Activated B cell treated with CpG ODN at 0.5 μM for 24 hours (primary cell): ENCODE measurements around the gene PDE10A. TPM values are rescaled to one million over a fixed set of nuclear protein-coding genes. Genes with fewer than 3 reads are reported as not detected.
"Not testable (repeated sequence)": the region's sequence is repeated elsewhere in the genome, so short reads cannot be mapped to it uniquely, and the experiment has no call there.

ENCODE experiments used
- ATAC-seq: fragments of 200-7000 bp; cut with Tn5 transposase; one replicate; pipeline ENCODE4 v1.10.0; 2021; ENCODE audit warnings: low read depth, mild to moderate bottlenecking, moderate library complexity
- CTCF ChIA-PET: fragments of 350-600 bp; sonication (Branson Sonifier 250); formaldehyde crosslinking; loops from one replicate; lab custom pipeline; 2021; ENCODE audit warnings: antibody characterized with exemption; lab: Charles Lee
- POLR2A ChIA-PET: fragments of 350-600 bp; sonication (Branson Sonifier 250); formaldehyde crosslinking; loops from one replicate; lab custom pipeline; 2021; ENCODE audit warnings: antibody characterized with exemption; lab: Charles Lee
- DNase-seq: peaks from one replicate; pipeline ENCODE4 v3.0.0; 2022
- H3K27ac Mint-ChIP-seq: one replicate; pipeline ENCODE4 v1.8.0; 2020; ENCODE audit warnings: mixed read lengths
- H3K27me3 Mint-ChIP-seq: one replicate; pipeline ENCODE4 v1.8.0; 2021; ENCODE audit warnings: mixed read lengths
- H3K36me3 Mint-ChIP-seq: one replicate; pipeline ENCODE4 v1.8.0; 2021; ENCODE audit warnings: low read depth, mixed read lengths
- H3K4me1 Mint-ChIP-seq: one replicate; pipeline ENCODE4 v1.8.0; 2021; ENCODE audit warnings: mixed read lengths
- H3K4me3 Mint-ChIP-seq: one replicate; pipeline ENCODE4 v1.8.0; 2020; ENCODE audit warnings: mild to moderate bottlenecking, mixed read lengths
- H3K9me3 Mint-ChIP-seq: one replicate; pipeline ENCODE4 v1.8.0; 2020; ENCODE audit warnings: mixed read lengths
- intact Hi-C: fragments of 100-400 bp; cut with micrococcal nuclease; formaldehyde crosslinking; loops from one replicate; pipeline ENCODE4 v1.15.1; 2024
- total RNA-seq: library from RNA; stranded (reverse); gene quantifications from 2 replicates; pipeline ENCODE4 v1.2.3, GENCODE V29; 2022
- TF ChIP-seq, protein P1 (sequence below): fragments of 200-600 bp; IDR thresholded peaks from one replicate; pipeline ENCODE4 v1.8.0; 2022; ENCODE audit warnings: antibody characterized with exemption, mild to moderate bottlenecking

PDE10A gene
- total RNA-seq, 1 donor from 2014 or later, result not detected

GRCh38 chr6:165478581-165478980 is 184.5 kb downstream of the PDE10A start:
- H3K36me3 Mint-ChIP-seq, result no peaks in the 10 kb centered on the region
- H3K9me3 Mint-ChIP-seq, result no peaks in the 10 kb centered on the region
- no peaks in the 10 kb centered on the region for H3K4me1 Mint-ChIP-seq
- no peak overlapping the region for H3K27ac Mint-ChIP-seq
- intact Hi-C loops, result no loop called here
- POLR2A ChIA-PET, result no interaction called here
- CTCF ChIA-PET, result no interaction called here
- TF ChIP-seq, protein P1, sequence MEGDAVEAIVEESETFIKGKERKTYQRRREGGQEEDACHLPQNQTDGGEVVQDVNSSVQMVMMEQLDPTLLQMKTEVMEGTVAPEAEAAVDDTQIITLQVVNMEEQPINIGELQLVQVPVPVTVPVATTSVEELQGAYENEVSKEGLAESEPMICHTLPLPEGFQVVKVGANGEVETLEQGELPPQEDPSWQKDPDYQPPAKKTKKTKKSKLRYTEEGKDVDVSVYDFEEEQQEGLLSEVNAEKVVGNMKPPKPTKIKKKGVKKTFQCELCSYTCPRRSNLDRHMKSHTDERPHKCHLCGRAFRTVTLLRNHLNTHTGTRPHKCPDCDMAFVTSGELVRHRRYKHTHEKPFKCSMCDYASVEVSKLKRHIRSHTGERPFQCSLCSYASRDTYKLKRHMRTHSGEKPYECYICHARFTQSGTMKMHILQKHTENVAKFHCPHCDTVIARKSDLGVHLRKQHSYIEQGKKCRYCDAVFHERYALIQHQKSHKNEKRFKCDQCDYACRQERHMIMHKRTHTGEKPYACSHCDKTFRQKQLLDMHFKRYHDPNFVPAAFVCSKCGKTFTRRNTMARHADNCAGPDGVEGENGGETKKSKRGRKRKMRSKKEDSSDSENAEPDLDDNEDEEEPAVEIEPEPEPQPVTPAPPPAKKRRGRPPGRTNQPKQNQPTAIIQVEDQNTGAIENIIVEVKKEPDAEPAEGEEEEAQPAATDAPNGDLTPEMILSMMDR, result no peak
- H3K4me3 Mint-ChIP-seq, result no peak overlapping the region
- DNase-seq (no peak), ATAC-seq (no peak)
- H3K27me3 Mint-ChIP-seq, result no peaks in the 10 kb centered on the region

DNA sequence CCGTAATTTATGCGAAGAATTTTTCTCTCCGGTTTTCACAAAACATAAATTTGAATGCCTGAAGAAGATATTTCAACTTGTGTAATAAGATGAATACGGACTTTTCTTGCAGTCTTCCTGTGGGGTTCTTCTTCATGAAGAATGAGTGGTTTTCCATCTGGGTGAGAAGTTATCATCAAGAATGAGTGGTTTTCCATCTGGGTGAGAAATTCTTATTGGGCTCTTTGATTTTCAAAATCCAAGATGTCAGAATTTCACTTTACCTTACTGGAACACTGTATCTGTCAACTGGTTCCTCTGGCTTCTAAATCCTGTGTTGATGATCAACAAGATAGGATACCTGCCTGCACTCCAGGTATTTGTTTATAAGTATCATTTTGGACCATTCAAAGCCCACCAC is 193.6 kb downstream of the PDE10A start:
- TF ChIP-seq, protein P1, result no peak
- H3K36me3 Mint-ChIP-seq, result no peaks in the 10 kb centered on the region
- ATAC-seq, result no peak
- POLR2A ChIA-PET, result no interaction called here
- H3K9me3 Mint-ChIP-seq, result peaks cover 2% of the 10 kb centered on the region
- H3K4me1 Mint-ChIP-seq, result no peaks in the 10 kb centered on the region
- H3K4me3 Mint-ChIP-seq, result no peak overlapping the region
- CTCF ChIA-PET, result no interaction called here
- intact Hi-C loops, result no loop called here
- H3K27me3 Mint-ChIP-seq, result no peaks in the 10 kb centered on the region
- no peak overlapping the region for H3K27ac Mint-ChIP-seq
- no peak for DNase-seq

DNA sequence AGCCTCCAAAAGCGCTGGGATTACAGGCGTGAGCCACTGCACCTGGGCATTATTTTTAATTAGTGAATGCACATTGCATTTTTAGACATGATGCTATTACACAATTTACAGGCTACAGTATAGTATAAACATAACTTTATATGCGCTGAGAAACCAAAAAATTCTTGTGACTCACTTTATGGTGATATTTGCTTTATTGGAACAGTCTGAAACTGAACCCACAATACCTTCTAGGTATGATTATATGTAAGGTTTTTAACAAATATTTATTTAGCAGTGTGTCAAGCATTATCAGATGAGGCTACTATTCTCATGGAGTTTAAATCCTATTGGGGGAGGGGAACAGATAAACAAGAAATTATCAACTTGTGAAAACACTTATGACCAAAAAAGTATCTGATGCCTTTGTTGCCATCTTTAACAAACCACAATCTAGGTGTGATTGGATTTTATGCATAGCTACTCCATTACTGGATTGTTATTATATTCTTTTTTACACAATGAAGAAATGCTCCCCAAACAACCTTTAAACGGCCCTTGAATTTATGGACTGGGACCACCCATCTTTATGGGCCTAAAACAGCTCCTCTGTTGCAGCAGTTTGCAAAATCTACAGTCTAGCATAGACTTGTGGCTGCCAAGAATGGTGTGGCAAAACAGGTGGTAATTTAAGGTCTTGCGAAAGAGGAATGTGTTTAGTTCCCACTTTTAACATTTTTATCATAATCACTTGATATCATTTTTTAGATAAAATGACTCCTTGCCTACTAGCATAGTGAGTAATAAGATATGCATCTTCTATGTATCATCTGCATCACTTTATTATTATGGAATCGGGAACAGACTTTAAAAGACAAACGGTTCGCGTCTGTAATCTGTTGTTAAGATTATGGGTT is 194.5 kb downstream of the PDE10A start:
- peaks cover 7% of the 10 kb centered on the region for H3K9me3 Mint-ChIP-seq
- TF ChIP-seq, protein P1, result no peak
- H3K27me3 Mint-ChIP-seq, result no peaks in the 10 kb centered on the region
- ATAC-seq, result no peak
- DNase-seq, result no peak
- CTCF ChIA-PET, result no interaction called here
- H3K4me3 Mint-ChIP-seq, result no peak overlapping the region
- POLR2A ChIA-PET, result no interaction called here
- H3K4me1 Mint-ChIP-seq, result no peaks in the 10 kb centered on the region
- intact Hi-C loops, result no loop called here
- no peak overlapping the region for H3K27ac Mint-ChIP-seq
- no peaks in the 10 kb centered on the region for H3K36me3 Mint-ChIP-seq

DNA sequence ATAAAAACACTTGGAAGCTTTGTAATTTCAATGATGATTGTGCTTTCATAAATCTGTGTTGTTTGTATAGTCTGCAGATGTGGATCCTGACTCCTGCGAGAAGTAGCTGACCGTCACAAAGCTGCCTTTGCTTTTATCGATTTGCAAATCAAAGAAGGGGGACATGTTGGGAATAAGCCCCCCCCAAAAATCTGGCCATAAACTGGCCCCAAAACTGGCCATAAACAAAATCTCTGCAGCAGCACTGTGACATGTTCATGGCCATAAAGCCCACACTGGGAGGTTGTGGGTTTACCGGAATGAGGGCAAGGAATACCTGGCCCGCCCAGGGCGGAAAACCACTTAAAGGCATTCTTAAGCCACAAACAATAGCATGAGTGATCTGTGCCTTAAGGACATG is 199.5 kb downstream of the PDE10A start:
- H3K27me3 Mint-ChIP-seq, ATAC-seq, H3K4me1 Mint-ChIP-seq, H3K36me3 Mint-ChIP-seq, H3K27ac Mint-ChIP-seq, POLR2A ChIA-PET, intact Hi-C loops, H3K4me3 Mint-ChIP-seq, CTCF ChIA-PET, DNase-seq: not testable (repeated sequence)
- peaks cover 21% of the 10 kb centered on the region for H3K9me3 Mint-ChIP-seq

DNA sequence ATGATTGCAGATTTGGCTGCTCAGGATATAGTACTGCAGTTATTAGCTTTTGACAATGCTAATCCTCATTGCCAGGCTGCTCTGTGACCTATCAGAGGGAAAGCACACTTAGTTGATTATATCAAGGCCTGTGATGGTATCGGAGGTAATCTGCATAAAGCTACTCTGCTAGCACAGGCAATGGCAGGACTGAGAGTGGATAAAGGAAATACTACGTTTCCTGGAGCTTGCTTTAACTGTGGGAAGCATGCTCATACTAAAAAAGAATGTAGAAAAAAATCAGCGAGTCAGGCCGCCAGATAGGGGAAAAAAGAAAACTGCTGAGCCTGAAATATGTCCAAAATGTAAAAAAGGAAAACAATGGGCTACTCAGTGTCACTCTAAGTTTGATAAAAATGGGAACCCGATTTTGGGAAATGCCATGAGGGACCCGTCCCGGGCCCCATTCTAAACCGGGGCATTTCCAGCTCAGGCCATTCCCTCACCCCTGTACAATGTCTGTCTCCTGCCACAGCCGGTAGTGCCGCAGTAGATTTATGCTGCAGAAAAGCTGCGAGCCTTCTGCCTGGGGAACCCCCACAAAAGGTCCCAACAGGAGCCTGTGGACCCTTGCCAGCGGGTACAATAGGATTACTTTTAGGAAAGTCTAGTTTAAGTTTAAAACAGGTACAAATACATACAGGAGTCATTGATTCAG is 203.3 kb downstream of the PDE10A start:
- H3K36me3 Mint-ChIP-seq, intact Hi-C loops, H3K27me3 Mint-ChIP-seq, POLR2A ChIA-PET, DNase-seq, H3K4me3 Mint-ChIP-seq, H3K4me1 Mint-ChIP-seq, H3K27ac Mint-ChIP-seq, ATAC-seq: not testable (repeated sequence)
- peaks cover 21% of the 10 kb centered on the region for H3K9me3 Mint-ChIP-seq
- CTCF ChIA-PET, result interaction anchor here (1.3 kb wide), 1 partner anchor 19 kb away, joined by 3 read pairs; no protein-coding TSS in a partner anchor

DNA sequence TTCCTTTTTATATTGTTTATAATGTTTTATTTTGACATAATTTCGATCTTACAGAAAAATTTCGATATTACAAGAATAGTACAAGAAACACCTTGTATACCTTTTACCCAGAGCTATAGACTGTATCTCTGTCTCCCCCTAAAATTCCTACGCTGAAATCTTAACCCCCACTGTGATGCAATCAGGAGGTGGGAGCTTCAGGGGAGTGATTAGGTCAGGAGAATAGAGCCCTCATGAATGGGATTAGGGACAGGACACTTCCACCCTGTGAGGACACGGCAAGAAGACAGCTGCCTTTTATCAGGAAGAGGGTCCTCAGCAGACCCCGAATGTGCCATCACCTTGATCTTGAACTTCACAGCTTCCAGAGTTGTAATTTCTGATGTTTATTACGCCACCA is 204.9 kb downstream of the PDE10A start:
- TF ChIP-seq, protein P1, result no peak
- POLR2A ChIA-PET, result no interaction called here
- H3K27me3 Mint-ChIP-seq, result no peaks in the 10 kb centered on the region
- DNase-seq (no peak), ATAC-seq (no peak)
- intact Hi-C loops, result no loop called here
- no peak overlapping the region for H3K27ac Mint-ChIP-seq
- H3K4me1 Mint-ChIP-seq, result no peaks in the 10 kb centered on the region
- no peaks in the 10 kb centered on the region for H3K36me3 Mint-ChIP-seq
- no peak overlapping the region for H3K4me3 Mint-ChIP-seq
- CTCF ChIA-PET, result no interaction called here
- H3K9me3 Mint-ChIP-seq, result peaks cover 14% of the 10 kb centered on the region
